IPS DF 19.7 (cell line): ENCODE data around the gene ACTN2.
"Not testable (repeated sequence)": the region's sequence is repeated elsewhere in the genome, so short reads cannot be mapped to it uniquely, and the experiment has no call there.

Source experiments
- DNase-seq: peaks from one replicate; pipeline ENCODE4 v3.0.0-alpha.2; 2013; ENCODE audit warnings: low read depth, low spot score

Gene ACTN2

GRCh38 chr1:236685917-236686814 is at the start of gene ACTN2:
TSS of gene ACTN2 (plus strand) at chr1:236686499. CDS start at chr1:236686674, 175 bp downstream.
- DNase-seq = no peak

DNA sequence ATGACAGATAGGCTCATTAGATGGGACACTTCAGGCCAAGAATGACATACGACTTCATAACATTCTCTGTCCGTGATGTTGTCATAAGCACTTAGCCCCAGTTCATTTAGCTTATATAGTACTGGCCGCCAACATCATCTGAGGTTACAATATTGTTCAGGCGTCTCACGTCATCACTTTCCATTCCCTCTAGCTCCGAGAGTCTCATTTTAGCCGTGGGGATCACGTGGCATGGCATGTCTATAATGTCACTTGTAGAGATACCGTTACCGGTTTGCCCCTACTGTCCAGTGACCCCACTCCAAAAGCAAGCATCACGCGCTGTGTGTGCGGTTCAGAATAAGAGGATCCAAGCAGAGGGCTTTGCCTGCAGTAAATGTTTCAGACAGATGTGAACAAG is 47.4 kb upstream of the ACTN2 start:
- no peak for DNase-seq

GRCh38 chr1:236639686-236640085 is 46.6 kb upstream of the ACTN2 start:
- no peak for DNase-seq

- DNase-seq = no peak
These were observed 43.5 kb upstream of the ACTN2 start for GRCh38 chr1:236642763-236643162.

GRCh38 chr1:236645016-236645680 is 41.2 kb upstream of the ACTN2 start:
- DNase-seq = no peak

GRCh38 chr1:236654511-236654910 is 31.8 kb upstream of the ACTN2 start:
- DNase-seq = no peak

GRCh38 chr1:236654957-236655356 is 31.3 kb upstream of the ACTN2 start:
- no peak for DNase-seq

DNA sequence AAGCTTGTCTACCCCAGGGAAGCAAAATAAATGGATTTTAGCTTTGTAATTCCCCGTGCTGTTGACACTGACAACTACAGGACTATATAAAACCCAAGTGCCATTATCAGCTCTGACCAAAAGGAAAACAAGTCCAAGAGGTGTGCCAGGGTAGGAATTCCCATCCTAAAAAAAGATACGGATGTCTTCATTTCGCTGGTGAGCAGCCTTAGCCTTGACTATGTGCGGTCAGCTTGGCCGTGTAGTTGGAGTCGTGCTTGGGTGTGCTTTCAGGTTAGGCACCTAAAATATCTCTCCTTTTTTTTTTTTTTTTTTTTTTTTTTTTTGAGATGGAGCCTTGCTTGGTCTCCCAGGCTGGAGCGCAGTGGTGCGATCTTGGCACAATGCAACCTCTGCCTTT is 28.9 kb upstream of the ACTN2 start:
- no peak for DNase-seq

GRCh38 chr1:236659792-236660587 is 26.3 kb upstream of the ACTN2 start:
- peak; percentile 15 for DNase-seq

- DNase-seq = no peak
These were observed 22.4 kb upstream of the ACTN2 start for GRCh38 chr1:236663934-236664333.

- DNase-seq = not testable (repeated sequence)
These were observed 17.4 kb upstream of the ACTN2 start for GRCh38 chr1:236668909-236669308.

GRCh38 chr1:236670060-236670459 is 16.2 kb upstream of the ACTN2 start:
- no peak for DNase-seq

- no peak for DNase-seq
These were observed 12.9 kb upstream of the ACTN2 start for GRCh38 chr1:236673289-236673919.

GRCh38 chr1:236677641-236678235 is 8.6 kb upstream of the ACTN2 start:
- DNase-seq = peak; percentile 17

GRCh38 chr1:236681219-236681618 is 5.1 kb upstream of the ACTN2 start:
- no peak for DNase-seq

DNA sequence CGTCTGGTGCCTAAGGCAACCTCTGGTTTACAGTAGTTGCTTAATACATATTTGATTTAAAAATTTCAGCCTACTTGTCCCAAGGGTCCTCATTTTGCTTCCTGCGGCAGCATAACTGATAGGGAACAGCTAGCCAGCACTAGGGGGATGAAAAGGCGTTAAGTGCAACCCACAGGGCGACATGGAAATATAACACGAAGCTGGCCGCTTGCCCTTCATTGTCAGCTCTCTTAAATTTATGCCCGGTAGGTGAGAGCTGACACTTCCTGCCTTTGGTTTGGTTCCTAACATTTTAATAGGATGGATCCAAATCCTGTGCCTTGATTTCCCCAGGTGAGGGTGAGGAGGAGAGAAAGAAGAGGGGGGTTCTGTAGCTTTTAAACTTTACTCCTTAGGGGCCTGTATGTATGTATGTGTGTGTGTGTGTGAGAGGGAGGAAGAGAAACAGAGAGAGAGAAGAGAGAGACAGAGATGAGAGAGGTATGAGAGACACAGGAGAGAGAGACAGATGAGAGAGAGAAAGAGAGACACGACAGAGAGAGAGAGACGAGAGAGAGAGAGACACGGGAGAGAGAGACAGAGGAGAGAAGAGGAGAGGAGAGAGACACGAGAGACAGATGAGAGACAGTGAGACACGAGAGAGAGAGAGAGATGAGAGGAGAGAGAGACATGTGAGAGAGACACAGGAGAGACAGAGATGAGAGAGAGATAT is 938 bp upstream of the ACTN2 start:
- DNase-seq = no peak

DNA sequence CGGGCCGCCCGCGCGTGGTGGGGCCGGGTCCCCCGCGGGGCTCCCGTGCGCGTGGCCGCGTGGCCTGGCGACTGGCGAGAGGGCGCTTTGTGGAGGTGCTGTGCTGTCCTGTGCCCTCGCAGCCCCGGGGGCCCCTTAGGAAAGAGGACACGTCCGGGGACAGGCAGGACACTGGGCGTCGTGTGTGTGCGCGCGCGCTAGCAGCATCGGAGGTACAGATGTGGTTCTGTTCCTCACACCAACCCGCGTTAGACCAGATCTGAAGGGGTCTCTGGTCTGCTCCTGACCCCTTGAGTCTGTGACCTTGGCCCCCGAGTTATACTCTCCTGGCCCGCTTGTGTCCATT is 489 bp downstream of the ACTN2 start:
- no peak for DNase-seq

DNA sequence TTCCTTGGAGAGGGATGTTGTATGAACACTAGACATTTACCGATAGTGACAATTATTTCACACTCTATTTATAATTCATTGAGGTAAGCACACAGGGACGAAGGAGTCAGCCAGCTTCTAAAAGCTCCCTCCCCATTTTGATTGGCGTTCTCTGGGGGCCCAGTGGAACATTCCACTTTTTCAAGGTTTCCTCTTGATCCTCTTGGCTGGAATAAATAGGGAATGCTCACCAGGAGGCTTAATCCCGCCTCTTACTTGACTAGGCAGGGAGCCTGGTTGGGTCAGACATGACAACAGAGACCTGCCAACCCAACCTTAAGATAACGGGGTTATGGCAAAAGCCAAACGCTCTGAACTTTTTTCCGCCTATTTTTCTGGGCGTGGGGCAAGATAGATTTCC is 974 bp downstream of the ACTN2 start:
- DNase-seq = no peak

GRCh38 chr1:236688705-236689104 is 2.4 kb downstream of the ACTN2 start:
- DNase-seq = no peak

DNA sequence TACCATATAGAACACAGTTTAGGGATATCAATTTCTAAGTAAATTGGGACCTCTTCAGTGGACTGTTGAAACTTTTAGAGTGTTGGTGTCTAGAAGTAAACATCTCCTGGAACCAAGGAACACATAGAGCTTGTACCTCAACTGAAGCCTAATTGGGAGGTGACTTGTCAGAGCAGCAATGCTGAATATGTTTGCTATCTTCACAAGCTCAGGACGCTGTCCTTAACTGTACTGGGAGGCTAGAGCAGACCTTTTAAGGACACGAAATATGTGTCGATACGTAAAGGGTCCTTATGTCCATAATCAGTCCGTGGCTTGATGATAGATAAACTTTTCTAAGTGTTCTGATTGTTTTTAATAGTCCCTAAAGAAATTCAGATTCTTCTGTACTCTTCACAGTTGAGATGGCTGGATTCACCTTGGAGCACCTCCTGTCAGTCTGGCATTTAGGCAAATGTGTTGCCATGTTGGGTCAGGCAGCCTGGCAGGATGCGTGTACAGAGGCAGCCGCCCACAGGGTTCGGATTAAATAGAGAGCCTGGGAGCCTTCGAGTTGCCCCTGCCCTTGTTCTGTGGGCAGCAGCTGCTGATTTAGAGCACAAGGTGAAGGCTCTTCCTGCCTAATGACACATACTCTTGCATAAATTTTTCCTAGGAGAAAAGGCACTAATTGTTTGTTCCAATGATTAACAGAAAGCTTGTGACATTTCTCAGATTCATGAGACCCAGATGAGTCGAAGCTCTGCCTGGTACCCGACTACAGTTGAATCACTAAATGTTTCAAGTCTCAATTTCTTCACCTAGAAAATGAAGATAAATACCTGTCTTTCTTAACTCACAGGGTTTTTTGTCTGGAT is 3.6 kb downstream of the ACTN2 start:
- no peak for DNase-seq
